ENCODE data around the gene AQP9.
"Not testable (repeated sequence)": the region's sequence is repeated elsewhere in the genome, so short reads cannot be mapped to it uniquely, and the experiment has no call there.

- not testable (repeated sequence) for TF ChIP-seq CTCF, POLR2AphosphoS5, POLR2A (IDR thresholded peaks at IDR 0.05)
Observed at GRCh38 chr15:58210031-58210430, 71.8 kb downstream of the AQP9 start.
